ENCODE data around the gene KDM5B.

KDM5B gene

DNA sequence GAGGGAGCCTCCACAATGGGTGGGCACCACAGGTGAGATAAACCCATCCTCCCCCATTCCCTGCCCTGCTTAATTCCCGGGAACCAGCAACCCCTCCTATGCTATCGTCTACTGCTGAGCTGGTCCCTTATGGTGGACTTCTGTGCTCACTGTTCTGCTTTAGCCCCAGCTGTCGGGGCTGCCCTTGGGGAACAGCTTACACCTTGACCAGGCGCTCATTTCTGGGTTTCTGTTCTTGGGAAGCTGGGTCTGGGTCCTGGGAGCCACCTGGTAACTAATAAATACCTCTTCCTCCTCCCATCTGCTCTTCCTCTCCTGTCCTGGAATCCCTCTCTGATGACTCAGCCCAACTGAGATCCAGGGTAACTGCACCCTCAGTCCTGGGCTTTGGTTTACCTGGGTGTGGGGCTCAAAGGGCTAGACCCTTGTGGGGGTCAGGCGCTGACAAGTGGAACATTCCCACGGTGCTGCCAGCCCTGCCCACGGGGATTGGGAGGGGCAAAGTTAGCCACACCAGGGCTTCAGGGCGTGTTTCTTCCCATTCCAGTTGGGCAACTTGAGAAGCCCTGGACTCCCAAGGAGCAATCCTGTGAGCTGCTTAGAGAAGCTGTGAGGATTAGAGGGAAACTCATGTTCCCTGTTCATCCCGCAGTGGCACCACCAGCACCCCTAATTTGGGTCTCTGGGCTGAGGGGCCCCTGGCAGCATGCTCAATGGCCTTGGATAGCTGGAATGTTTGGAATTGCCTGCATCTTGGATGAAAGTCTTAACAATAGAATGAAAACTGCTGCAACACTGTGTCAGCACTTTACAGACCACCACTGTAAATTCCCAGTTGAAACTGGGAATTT is 4.2 kb upstream of the KDM5B start:
- TF ChIP-seq, protein P1, sequence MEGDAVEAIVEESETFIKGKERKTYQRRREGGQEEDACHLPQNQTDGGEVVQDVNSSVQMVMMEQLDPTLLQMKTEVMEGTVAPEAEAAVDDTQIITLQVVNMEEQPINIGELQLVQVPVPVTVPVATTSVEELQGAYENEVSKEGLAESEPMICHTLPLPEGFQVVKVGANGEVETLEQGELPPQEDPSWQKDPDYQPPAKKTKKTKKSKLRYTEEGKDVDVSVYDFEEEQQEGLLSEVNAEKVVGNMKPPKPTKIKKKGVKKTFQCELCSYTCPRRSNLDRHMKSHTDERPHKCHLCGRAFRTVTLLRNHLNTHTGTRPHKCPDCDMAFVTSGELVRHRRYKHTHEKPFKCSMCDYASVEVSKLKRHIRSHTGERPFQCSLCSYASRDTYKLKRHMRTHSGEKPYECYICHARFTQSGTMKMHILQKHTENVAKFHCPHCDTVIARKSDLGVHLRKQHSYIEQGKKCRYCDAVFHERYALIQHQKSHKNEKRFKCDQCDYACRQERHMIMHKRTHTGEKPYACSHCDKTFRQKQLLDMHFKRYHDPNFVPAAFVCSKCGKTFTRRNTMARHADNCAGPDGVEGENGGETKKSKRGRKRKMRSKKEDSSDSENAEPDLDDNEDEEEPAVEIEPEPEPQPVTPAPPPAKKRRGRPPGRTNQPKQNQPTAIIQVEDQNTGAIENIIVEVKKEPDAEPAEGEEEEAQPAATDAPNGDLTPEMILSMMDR (conservative IDR thresholded peaks at IDR 0.05; ENCODE audit: low read depth, low read length) = no peak
- no peak for DNase-seq (ENCODE audit: low read depth)
- no peak overlapping the region for H3K4me3 ChIP-seq (ENCODE audit: low read length)

DNA sequence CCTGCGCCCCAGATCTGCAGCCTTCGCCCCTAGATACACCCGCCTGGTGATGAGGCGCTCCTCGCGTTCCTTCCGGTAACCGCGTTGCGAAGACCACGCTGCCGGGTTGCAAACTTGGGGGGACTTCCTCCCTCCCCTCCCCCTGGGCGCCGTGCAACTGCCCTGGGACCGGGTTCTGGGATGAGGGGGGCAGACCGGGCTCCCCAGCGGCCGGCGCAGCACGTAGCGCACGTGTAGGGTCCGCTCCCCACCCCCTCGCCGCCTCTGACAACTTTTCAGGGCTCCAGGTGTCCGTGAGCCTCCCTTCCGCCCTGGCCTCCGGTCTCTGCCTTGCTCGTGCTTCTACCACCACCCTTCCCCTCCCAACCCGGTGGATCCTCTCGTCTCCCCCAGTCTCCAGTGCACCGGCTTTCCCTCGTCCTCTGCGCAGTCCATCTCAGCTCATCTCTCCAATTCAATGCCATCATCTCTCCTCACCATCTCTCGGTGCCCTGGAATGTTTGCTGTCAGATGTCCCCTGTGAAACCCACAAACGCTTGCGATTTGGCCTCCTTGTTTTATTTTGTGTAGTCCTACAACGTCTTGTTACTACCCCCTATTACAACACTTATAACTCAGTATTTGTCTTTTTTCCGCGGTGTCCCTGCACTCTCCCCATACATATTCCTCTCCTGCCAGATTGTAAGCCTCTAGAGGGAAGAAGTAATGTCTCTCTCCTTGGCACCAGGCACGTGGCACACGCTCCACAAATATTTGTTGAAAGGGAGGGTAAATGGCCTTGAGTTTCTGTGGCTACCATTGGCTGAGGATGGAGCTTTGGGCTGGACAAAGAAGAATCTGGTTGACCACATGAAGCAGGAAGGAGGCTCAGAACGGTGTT is 3.3 kb upstream of the KDM5B start:
- DNase-seq (ENCODE audit: low read depth) = no peak
- TF ChIP-seq, protein P1 (conservative IDR thresholded peaks at IDR 0.05; ENCODE audit: low read depth, low read length) = no peak
- H3K4me3 ChIP-seq (ENCODE audit: low read length) = peak overlapping the region; percentile 78

DNA sequence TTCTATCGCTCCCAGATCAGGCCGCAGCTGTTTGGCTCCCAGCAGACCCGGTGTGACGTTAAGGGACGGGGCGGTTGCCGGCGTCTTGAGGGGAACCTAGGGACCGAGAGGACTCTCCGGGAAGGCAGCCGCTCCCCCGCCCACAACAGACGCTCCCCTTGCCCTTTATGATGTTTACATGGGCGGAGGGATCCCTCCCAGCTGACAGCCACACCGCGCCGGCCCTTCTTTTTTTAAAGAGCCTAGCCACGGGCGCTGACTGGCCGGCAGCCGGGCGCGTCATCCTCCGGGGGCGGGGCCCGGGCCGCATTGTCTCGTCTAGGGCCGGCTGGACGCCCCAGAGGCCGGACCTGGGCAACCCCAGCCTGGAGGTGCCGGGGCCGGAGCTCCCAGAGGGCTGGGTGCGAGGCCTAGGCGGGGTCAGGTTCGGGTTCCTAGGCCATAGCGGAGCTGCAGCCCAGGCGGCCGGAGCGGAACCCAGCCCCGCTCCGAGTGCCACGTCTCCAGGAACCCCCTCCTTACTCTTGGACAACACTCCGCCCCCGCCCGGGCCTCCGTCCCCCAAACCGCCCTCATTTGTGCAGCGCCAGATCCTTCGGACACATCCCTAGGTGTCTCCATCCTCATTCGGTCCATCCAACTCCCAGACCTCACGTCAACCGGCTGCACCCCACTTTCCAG is 2.5 kb upstream of the KDM5B start, which contains the start of gene PCAT6:
Gene PCAT6, plus strand, starts transcription at position 340 of the 681 bp plus-strand sequence.
- peak within 1 kb of the TSS; percentile 78 for H3K4me3 ChIP-seq (ENCODE audit: low read length)
- TF ChIP-seq, protein P1 (conservative IDR thresholded peaks at IDR 0.05; ENCODE audit: low read depth, low read length) = no peak
- DNase-seq (ENCODE audit: low read depth) = peak; percentile 83

DNA sequence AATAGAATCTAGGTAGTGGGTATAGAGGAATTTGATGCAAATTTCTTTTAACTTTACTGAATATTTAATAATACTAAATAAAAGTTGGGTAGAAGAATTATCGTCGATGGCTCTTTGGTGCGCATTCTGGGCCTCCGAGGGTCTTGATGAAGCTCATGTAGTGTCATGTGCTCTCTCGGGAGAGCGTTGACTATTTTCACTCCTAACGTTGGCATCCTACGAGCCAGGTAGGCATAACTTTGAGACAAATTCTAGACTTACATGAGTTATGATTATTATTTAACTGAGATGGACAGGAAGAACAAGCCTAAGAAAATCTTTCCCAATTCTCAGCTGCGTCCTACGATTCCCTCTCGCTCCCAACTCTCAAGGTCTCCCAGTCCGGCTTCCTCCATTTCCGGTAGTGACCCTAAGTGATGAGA is 2.0 kb upstream of the KDM5B start:
- TF ChIP-seq, protein P1 (conservative IDR thresholded peaks at IDR 0.05; ENCODE audit: low read depth, low read length) = no peak
- H3K4me3 ChIP-seq (ENCODE audit: low read length) = peak overlapping the region; percentile 78
- no peak for DNase-seq (ENCODE audit: low read depth)

DNA sequence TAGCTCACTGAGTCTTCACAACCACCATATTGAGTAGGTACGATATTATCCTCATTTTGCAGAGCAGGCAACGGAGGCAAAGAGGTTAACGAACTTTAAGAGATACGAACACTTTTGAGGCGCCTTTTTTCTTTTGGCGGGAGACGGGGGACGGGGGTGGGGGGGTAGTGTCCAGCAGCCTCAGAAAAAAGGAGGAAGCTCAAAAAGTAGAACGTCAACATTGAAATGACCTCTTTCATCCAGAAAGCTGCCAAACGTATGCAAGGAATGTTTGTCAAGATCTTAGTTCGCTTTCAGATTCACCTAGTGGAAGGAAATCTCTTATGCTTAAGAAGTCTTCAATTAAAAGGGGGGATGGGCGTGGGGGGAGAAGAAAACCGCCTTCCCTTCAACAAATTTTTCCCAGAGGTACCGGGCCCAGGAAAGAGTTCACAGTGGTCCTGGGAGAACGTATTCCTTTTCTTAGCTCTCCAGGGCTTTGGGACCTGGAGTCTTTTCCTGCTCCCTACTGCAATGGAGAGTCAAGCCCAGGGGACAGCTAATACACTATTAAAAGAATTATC is 1.5 kb upstream of the KDM5B start:
- H3K4me3 ChIP-seq (ENCODE audit: low read length) = no peak overlapping the region
- TF ChIP-seq, protein P1 (conservative IDR thresholded peaks at IDR 0.05; ENCODE audit: low read depth, low read length) = no peak
- DNase-seq (ENCODE audit: low read depth) = no peak

DNA sequence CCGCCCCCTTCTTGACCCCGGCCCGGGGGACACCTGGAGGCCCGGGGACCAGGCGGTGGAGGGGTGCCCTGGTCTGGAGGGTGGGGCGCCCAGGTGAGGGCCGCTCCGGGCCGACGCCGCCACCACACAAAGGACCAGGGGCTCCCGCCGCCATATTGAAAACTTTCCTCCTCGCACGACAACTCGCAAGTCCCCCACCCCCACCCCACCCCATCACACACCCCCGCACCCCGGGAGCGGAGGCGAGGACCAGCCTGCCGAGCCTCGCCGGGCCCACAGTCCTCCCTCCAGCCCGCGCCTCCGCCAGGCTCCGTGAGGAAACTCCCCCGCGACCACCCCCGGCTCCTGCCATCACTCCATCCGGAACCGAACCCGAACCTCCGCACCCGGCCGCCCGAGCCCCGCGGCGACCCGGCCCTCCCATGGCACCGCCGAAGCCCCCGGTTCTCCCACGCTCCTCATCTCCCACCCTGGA is 733 bp downstream of the KDM5B start:
- peak overlapping the region; percentile 90 for H3K4me3 ChIP-seq (ENCODE audit: low read length)
- TF ChIP-seq, protein P1 (conservative IDR thresholded peaks at IDR 0.05; ENCODE audit: low read depth, low read length) = no peak
- no peak for DNase-seq (ENCODE audit: low read depth)

Measured in retinal pigment epithelial cell (primary cell).